Smooth muscle cell (in vitro differentiated cells): ENCODE measurements around the gene OBI1. TPM values are rescaled to one million over a fixed set of nuclear protein-coding genes. Genes with fewer than 3 reads are reported as not detected.

Source experiments
- DNase-seq: peaks from one replicate; lab custom pipeline; 2025; ENCODE audit not compliant: unreplicated experiment; lab: John Stamatoyannopoulos, UW
- H2AFZ ChIP-seq: fragments of 200-600 bp; sonication (generic); 2 replicates; pipeline ENCODE4 v1.6.0; 2016; ENCODE audit warnings: antibody characterized with exemption, low read depth, mild to moderate bottlenecking
- H3F3A ChIP-seq: fragments of 200-600 bp; sonication (generic); 2 replicates; pipeline ENCODE4 v1.6.0; 2017; ENCODE audit warnings: antibody characterized with exemption, low read depth
- H3K27ac ChIP-seq: fragments of 200-600 bp; sonication (generic); 2 replicates; pipeline ENCODE4 v1.5.1; 2016; ENCODE audit warnings: low read depth, mild to moderate bottlenecking
- H3K27me3 ChIP-seq: fragments of 200-600 bp; sonication (generic); 2 replicates; pipeline ENCODE4 v1.6.1; 2016; ENCODE audit warnings: low read depth, mild to moderate bottlenecking
- H3K36me3 ChIP-seq: fragments of 200-600 bp; sonication (generic); 2 replicates; pipeline ENCODE4 v1.5.1; 2016; ENCODE audit warnings: low read depth
- H3K4me1 ChIP-seq: fragments of 200-600 bp; sonication (generic); 2 replicates; pipeline ENCODE4 v1.5.1; 2016; ENCODE audit warnings: low read depth
- H3K4me2 ChIP-seq: fragments of 200-600 bp; sonication (generic); 2 replicates; pipeline ENCODE4 v1.6.0; 2016; ENCODE audit warnings: mild to moderate bottlenecking
- H3K4me3 ChIP-seq: fragments of 200-600 bp; sonication (generic); 2 replicates; pipeline ENCODE4 v1.5.1; 2016; ENCODE audit warnings: mild to moderate bottlenecking
- H3K79me2 ChIP-seq: fragments of 200-600 bp; sonication (generic); 2 replicates; pipeline ENCODE4 v1.6.0; 2016; ENCODE audit warnings: low read depth, mild to moderate bottlenecking
- H3K9ac ChIP-seq: fragments of 200-600 bp; sonication (generic); 2 replicates; pipeline ENCODE4 v1.6.0; 2016; ENCODE audit warnings: low read depth
- H3K9me3 ChIP-seq: fragments of 200-600 bp; sonication (generic); replicated peaks from 2 replicates; pipeline ENCODE4 v1.5.1; 2016; ENCODE audit warnings: low read depth
- H4K20me1 ChIP-seq: fragments of 200-600 bp; sonication (generic); 2 replicates; pipeline ENCODE4 v1.6.0; 2016; ENCODE audit warnings: low read depth
- CTCF ChIP-seq: fragments of 200-600 bp; sonication (generic); IDR thresholded peaks from 2 replicates; pipeline ENCODE4 v1.5.1; 2017; ENCODE audit warnings: borderline replicate concordance, mild to moderate bottlenecking, antibody characterized with exemption; ENCODE audit not compliant: insufficient read depth, poor library complexity, severe bottlenecking
- WGBS: methylation state at CpG from one replicate; pipeline ENCODE4 v1.1.7; 2016; ENCODE audit warnings: low lambda C conversion rate; 5-methylcytosine and 5-hydroxymethylcytosine counted together
- polyA plus RNA-seq: library from polyadenylated mRNA; unstranded; fragments of >200 nt; fragmentation: Nextera tagmentation; extraction: Ambion mirVana; gene quantifications from 2 replicates; pipeline ENCODE4 v1.2.1, GENCODE V29; 2016
- total RNA-seq: library from RNA; depleted of rRNA; stranded (reverse); fragments of >200 nt; gene quantifications from 2 replicates; pipeline ENCODE4 v1.2.3, GENCODE V29; 2014

The OBI1 gene
- total and polyA plus RNA-seq, 2 experiments from 2014 or later, result 7.0 to 15.2 TPM

GRCh38 chr13:78657699-78658629 is 991 bp downstream of the OBI1 start:
- Histone ChIP-seq H3K27me3 (no peaks in the 10 kb centered on the region), H2AFZ (peak overlapping the region; percentile 96), H3K4me3 (peak overlapping the region; percentile 77), H3K79me2 (peaks cover 55% of the 10 kb centered on the region), H3F3A (no peaks in the 10 kb centered on the region), H3K4me1 (peaks cover 10% of the 10 kb centered on the region), H3K27ac (peak overlapping the region; percentile 12), H3K9me3 (no peaks in the 10 kb centered on the region), H3K9ac (peak overlapping the region; percentile 70), H4K20me1 (peaks cover 47% of the 10 kb centered on the region), H3K36me3 (no peaks in the 10 kb centered on the region), H3K4me2 (peak overlapping the region; percentile 97)
- no peak for TF ChIP-seq CTCF
- no peak for DNase-seq
- 5% methylated on average over 12 of the region's 12 CpGs for WGBS

- no peaks in the 10 kb centered on the region for H3F3A ChIP-seq
- no peak overlapping the region for H2AFZ ChIP-seq
- H3K27me3 ChIP-seq, result no peaks in the 10 kb centered on the region
- no peak for TF ChIP-seq CTCF
- H3K9me3 ChIP-seq, result no peaks in the 10 kb centered on the region
- H3K4me3 ChIP-seq, result no peak overlapping the region
- peaks cover 75% of the 10 kb centered on the region for H3K79me2 ChIP-seq
- peaks cover 68% of the 10 kb centered on the region for H4K20me1 ChIP-seq
- no peaks in the 10 kb centered on the region for H3K36me3 ChIP-seq
- no peak overlapping the region for H3K27ac ChIP-seq
- H3K4me2 ChIP-seq, result no peak overlapping the region
- H3K4me1 ChIP-seq, result peaks cover 10% of the 10 kb centered on the region
- no peak for DNase-seq
- H3K9ac ChIP-seq, result no peak overlapping the region
These were observed 3.0 kb downstream of the OBI1 start for GRCh38 chr13:78655906-78656305.

- Histone ChIP-seq H3K27ac (no peak overlapping the region), H3K27me3 (no peaks in the 10 kb centered on the region), H3F3A (no peaks in the 10 kb centered on the region), H4K20me1 (peaks cover 77% of the 10 kb centered on the region), H3K36me3 (no peaks in the 10 kb centered on the region), H3K4me3 (no peak overlapping the region), H2AFZ (no peak overlapping the region), H3K79me2 (peaks cover 84% of the 10 kb centered on the region), H3K4me1 (peaks cover 10% of the 10 kb centered on the region), H3K4me2 (no peak overlapping the region), H3K9ac (no peak overlapping the region), H3K9me3 (no peaks in the 10 kb centered on the region)
- WGBS, result 95% methylated on average over 3 of the region's 3 CpGs
- TF ChIP-seq CTCF, result no peak
- DNase-seq, result no peak
These were observed 3.9 kb downstream of the OBI1 start for GRCh38 chr13:78655007-78655406.
